Measurements from ENCODE around the gene KRTAP10-9.
"Not testable (repeated sequence)": the region's sequence is repeated elsewhere in the genome, so short reads cannot be mapped to it uniquely, and the experiment has no call there.

DNA sequence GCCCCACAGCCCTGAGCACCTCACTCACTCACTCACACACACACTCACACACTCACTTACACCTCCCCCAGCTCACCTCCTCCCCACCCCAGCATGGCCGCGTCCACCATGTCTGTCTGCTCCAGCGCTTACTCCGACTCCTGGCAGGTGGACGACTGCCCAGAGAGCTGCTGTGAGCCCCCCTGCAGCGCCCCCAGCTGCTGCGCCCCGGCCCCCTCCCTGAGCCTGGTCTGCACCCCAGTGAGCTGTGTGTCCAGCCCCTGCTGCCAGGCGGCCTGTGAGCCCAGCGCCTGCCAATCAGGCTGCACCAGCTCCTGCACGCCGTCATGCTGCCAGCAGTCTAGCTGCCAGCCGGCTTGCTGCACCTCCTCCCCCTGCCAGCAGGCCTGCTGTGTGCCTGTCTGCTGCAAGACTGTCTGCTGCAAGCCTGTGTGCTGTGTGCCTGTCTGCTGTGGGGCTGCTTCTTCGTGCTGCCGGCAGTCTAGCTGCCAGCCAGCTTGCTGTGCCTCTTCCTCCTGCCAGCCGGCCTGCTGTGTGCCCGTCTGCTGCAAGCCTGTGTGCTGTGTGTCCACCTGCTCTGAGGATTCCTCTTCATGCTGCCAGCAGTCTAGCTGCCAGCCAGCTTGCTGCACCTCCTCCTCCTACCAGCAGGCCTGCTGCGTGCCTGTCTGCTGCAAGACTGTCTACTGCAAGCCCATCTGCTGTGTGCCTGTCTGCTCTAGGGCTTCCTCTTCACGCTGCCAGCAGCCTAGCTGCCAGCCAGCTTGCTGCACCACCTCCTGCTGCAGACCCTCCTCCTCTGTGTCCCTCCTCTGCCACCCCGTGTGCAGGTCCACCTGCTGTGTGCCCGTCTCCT lies 19.7 kb downstream of the KRTAP10-9 start, which contains the start of gene KRTAP10-11:
- TF ChIP-seq, protein P1, sequence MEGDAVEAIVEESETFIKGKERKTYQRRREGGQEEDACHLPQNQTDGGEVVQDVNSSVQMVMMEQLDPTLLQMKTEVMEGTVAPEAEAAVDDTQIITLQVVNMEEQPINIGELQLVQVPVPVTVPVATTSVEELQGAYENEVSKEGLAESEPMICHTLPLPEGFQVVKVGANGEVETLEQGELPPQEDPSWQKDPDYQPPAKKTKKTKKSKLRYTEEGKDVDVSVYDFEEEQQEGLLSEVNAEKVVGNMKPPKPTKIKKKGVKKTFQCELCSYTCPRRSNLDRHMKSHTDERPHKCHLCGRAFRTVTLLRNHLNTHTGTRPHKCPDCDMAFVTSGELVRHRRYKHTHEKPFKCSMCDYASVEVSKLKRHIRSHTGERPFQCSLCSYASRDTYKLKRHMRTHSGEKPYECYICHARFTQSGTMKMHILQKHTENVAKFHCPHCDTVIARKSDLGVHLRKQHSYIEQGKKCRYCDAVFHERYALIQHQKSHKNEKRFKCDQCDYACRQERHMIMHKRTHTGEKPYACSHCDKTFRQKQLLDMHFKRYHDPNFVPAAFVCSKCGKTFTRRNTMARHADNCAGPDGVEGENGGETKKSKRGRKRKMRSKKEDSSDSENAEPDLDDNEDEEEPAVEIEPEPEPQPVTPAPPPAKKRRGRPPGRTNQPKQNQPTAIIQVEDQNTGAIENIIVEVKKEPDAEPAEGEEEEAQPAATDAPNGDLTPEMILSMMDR (IDR thresholded peaks at IDR 0.05): not testable (repeated sequence)
- TF ChIP-seq POLR2A (IDR thresholded peaks at IDR 0.05): not testable (repeated sequence)

All from Peyer's patch (tissue), 4 donors.